ENCODE measurements around the gene SV2C. TPM values are rescaled to one million over a fixed set of nuclear protein-coding genes. Genes with fewer than 3 reads are reported as not detected.

SV2C gene
- total RNA-seq, 1 donor from 2014 or later = 17.8 TPM

- H3K27ac Mint-ChIP-seq (ENCODE audit: unreplicated experiment) = no peak overlapping the region
- no peak for DNase-seq
- no peak overlapping the region for H3K4me3 Mint-ChIP-seq (ENCODE audit: unreplicated experiment)
- H3K9me3 Mint-ChIP-seq (ENCODE audit: unreplicated experiment) = no peaks in the 10 kb centered on the region
- no peaks in the 10 kb centered on the region for H3K36me3 Mint-ChIP-seq (ENCODE audit: unreplicated experiment)
- peaks cover 2% of the 10 kb centered on the region for H3K27me3 Mint-ChIP-seq (ENCODE audit: unreplicated experiment)
- no peak for TF ChIP-seq CTCF (IDR thresholded peaks at IDR 0.05; ENCODE audit: partially characterized antibody, unreplicated experiment)
- H3K4me1 Mint-ChIP-seq (ENCODE audit: low read depth, unreplicated experiment) = no peaks in the 10 kb centered on the region
Measured at GRCh38 chr5:76371960-76372322, 288.8 kb downstream of the SV2C start.

GRCh38 chr5:76372323-76373054 is 289.3 kb downstream of the SV2C start:
- no peak for TF ChIP-seq CTCF (IDR thresholded peaks at IDR 0.05; ENCODE audit: partially characterized antibody, unreplicated experiment)
- H3K9me3 Mint-ChIP-seq (ENCODE audit: unreplicated experiment) = no peaks in the 10 kb centered on the region
- peaks cover 2% of the 10 kb centered on the region for H3K27me3 Mint-ChIP-seq (ENCODE audit: unreplicated experiment)
- no peak for DNase-seq
- no peaks in the 10 kb centered on the region for H3K4me1 Mint-ChIP-seq (ENCODE audit: low read depth, unreplicated experiment)
- no peaks in the 10 kb centered on the region for H3K36me3 Mint-ChIP-seq (ENCODE audit: unreplicated experiment)
- no peak overlapping the region for H3K4me3 Mint-ChIP-seq (ENCODE audit: unreplicated experiment)
- no peak overlapping the region for H3K27ac Mint-ChIP-seq (ENCODE audit: unreplicated experiment)

GRCh38 chr5:76376148-76376865 is 293.1 kb downstream of the SV2C start:
- H3K4me3 Mint-ChIP-seq (ENCODE audit: unreplicated experiment) = no peak overlapping the region

GRCh38 chr5:76376866-76377230 is 293.7 kb downstream of the SV2C start:
- peaks cover 3% of the 10 kb centered on the region for H3K27me3 Mint-ChIP-seq (ENCODE audit: unreplicated experiment)
- no peak for TF ChIP-seq CTCF (IDR thresholded peaks at IDR 0.05; ENCODE audit: partially characterized antibody, unreplicated experiment)

More at GRCh38 chr5:76376148-76376865, 293.1 kb downstream of the SV2C start:
- TF ChIP-seq CTCF (IDR thresholded peaks at IDR 0.05; ENCODE audit: partially characterized antibody, unreplicated experiment) = no peak
- H3K27ac Mint-ChIP-seq (ENCODE audit: unreplicated experiment) = no peak overlapping the region
- H3K36me3 Mint-ChIP-seq (ENCODE audit: unreplicated experiment) = no peaks in the 10 kb centered on the region
- peaks cover 3% of the 10 kb centered on the region for H3K27me3 Mint-ChIP-seq (ENCODE audit: unreplicated experiment)
- DNase-seq = no peak
- no peaks in the 10 kb centered on the region for H3K4me1 Mint-ChIP-seq (ENCODE audit: low read depth, unreplicated experiment)
- no peaks in the 10 kb centered on the region for H3K9me3 Mint-ChIP-seq (ENCODE audit: unreplicated experiment)

GRCh38 chr5:76378355-76378754 is 295.2 kb downstream of the SV2C start:
- DNase-seq = no peak
- Mint-ChIP-seq H3K9me3 (ENCODE audit: unreplicated experiment) (no peaks in the 10 kb centered on the region), H3K4me3 (ENCODE audit: unreplicated experiment) (no peak overlapping the region), H3K27me3 (ENCODE audit: unreplicated experiment) (peaks cover 3% of the 10 kb centered on the region), H3K36me3 (ENCODE audit: unreplicated experiment) (no peaks in the 10 kb centered on the region), H3K4me1 (ENCODE audit: low read depth, unreplicated experiment) (no peaks in the 10 kb centered on the region), H3K27ac (ENCODE audit: unreplicated experiment) (no peak overlapping the region)
- no peak for TF ChIP-seq CTCF (IDR thresholded peaks at IDR 0.05; ENCODE audit: partially characterized antibody, unreplicated experiment)

More at GRCh38 chr5:76376866-76377230, 293.7 kb downstream of the SV2C start:
- no peaks in the 10 kb centered on the region for H3K36me3 Mint-ChIP-seq (ENCODE audit: unreplicated experiment)
- no peak overlapping the region for H3K4me3 Mint-ChIP-seq (ENCODE audit: unreplicated experiment)
- H3K4me1 Mint-ChIP-seq (ENCODE audit: low read depth, unreplicated experiment) = no peaks in the 10 kb centered on the region
- H3K9me3 Mint-ChIP-seq (ENCODE audit: unreplicated experiment) = no peaks in the 10 kb centered on the region
- no peak overlapping the region for H3K27ac Mint-ChIP-seq (ENCODE audit: unreplicated experiment)
- no peak for DNase-seq

All from glutamatergic neuron (in vitro differentiated cells).